Lung (tissue), 12 donors: ENCODE measurements around the gene ZNF286A. TPM values are rescaled to one million over a fixed set of nuclear protein-coding genes. Genes with fewer than 3 reads are reported as not detected.
"Not testable (repeated sequence)": the region's sequence is repeated elsewhere in the genome, so short reads cannot be mapped to it uniquely, and the experiment has no call there.

Experiments used
- ATAC-seq: fragments of 200-7000 bp; cut with Tn5 transposase; one replicate; pipeline ENCODE4 v1.9.1; 2020; ENCODE audit warnings: moderate number of reproducible peaks; ENCODE audit not compliant: insufficient read depth, low FRiP score
- DNase-seq, 3 donors: peaks; one replicate each; pipeline ENCODE4 v3.0.0-alpha.2; 2013 to 2017
- H3K27ac ChIP-seq, 2 donors: one replicate each; pipeline ENCODE4 v1.5.1; 2013; ENCODE audit warnings: mild to moderate bottlenecking in 2 of 2, moderate library complexity in 2 of 2, control low read depth in 1 of 2, inconsistent platforms in 1 of 2, low read depth in 1 of 2, low read length in 1 of 2
- H3K27me3 ChIP-seq, 3 donors: one replicate each; pipeline ENCODE4 v1.5.1; 2013; ENCODE audit warnings: low read length in 2 of 3; ENCODE audit not compliant: control insufficient read depth in 3 of 3, insufficient read depth in 3 of 3
- H3K36me3 ChIP-seq, 4 donors: one replicate each; pipeline ENCODE4 v1.5.1; 2013; ENCODE audit warnings: low read length in 4 of 4, mild to moderate bottlenecking in 1 of 4, moderate library complexity in 1 of 4; ENCODE audit not compliant: control insufficient read depth in 4 of 4, insufficient read depth in 4 of 4
- H3K4me1 ChIP-seq, 5 donors: one replicate each; pipeline ENCODE4 v1.5.1; 2013; ENCODE audit warnings: low read length in 5 of 5, mild to moderate bottlenecking in 2 of 5, moderate library complexity in 1 of 5; ENCODE audit not compliant: control insufficient read depth in 5 of 5, insufficient read depth in 5 of 5
- H3K4me3 ChIP-seq: one replicate; pipeline ENCODE4 v1.5.1; 2013; ENCODE audit warnings: mild to moderate bottlenecking, control low read depth, moderate library complexity
- H3K9ac ChIP-seq, 2 donors: one replicate each; pipeline ENCODE4 v1.5.1; 2013; ENCODE audit warnings: low read length in 2 of 2, control low read depth in 1 of 2; ENCODE audit not compliant: insufficient read depth in 1 of 2
- H3K9me3 ChIP-seq, 4 donors: one replicate each; pipeline ENCODE4 v1.5.1; 2013; ENCODE audit warnings: low read length in 3 of 4, mild to moderate bottlenecking in 1 of 4, moderate library complexity in 1 of 4; ENCODE audit not compliant: control insufficient read depth in 4 of 4, insufficient read depth in 3 of 4
- WGBS, 2 donors: extraction: QIAGEN DNeasy Blood & Tissue Kit; methylation state at CpG; one replicate each; pipeline ENCODE4 v1.1.7; 2013; 5-methylcytosine and 5-hydroxymethylcytosine counted together
- polyA plus RNA-seq, 2 donors: library from polyadenylated mRNA; stranded (reverse); fragments of 200-250 nt; gene quantifications; one replicate each; pipeline ENCODE4 v1.2.1, GENCODE V29; 2013
- total RNA-seq, 2 donors: library from RNA; depleted of rRNA in 1 of 2; stranded (reverse); fragments of >200 nt in 1 of 2; gene quantifications; one replicate each; pipeline ENCODE4 v1.2.1, GENCODE V29; 2014 to 2021
- TF ChIP-seq, protein P1 (sequence below): IDR thresholded peaks from 2 replicates; pipeline ENCODE4 v1.5.1; 2012; ENCODE audit warnings: mild to moderate bottlenecking; ENCODE audit errors: control extremely low read depth, extremely low read depth
- donor health status: control.
- donor health status: control.
- donor health status: Bipolar disorder and iron deficiency.
- donor health status: healthy.
- donor health status: DM: yes; HTN: yes; CAD: no.

The ZNF286A gene
- total and polyA plus RNA-seq, 4 donors, result 3.8 to 25.8 (median 7.3) TPM

DNA sequence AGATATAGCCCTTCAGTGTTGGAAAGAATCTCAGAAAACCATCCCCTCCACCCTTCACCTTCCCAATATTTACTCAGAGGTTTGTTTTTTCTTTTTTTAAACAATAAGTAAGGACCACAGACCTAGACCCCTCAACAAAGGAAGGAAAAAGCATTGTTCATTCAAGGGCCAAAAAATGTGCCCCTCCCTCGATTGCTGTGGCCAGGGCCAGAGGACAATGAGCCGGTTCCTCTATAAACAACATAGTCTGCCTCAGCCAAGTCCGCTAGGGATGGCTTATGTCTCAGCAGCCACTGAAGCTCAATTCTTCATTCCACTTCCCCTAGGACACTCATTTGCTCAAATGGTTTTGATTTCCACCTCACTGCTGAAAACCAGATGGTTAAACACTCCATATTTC lies 39.5 kb upstream of the ZNF286A start:
- Histone ChIP-seq H3K27me3 (no peaks in the 10 kb centered on the region), H3K9me3 (no peaks in the 10 kb centered on the region), H3K4me1 (peaks cover 0 to 16% (median 0%) of the 10 kb centered on the region in 5 donors), H3K9ac (no peak overlapping the region), H3K4me3 (no peak overlapping the region), H3K36me3 (peaks cover 0 to 2% (median under 1%) of the 10 kb centered on the region in 4 donors), H3K27ac (peak overlapping the region; percentile 5 to 60)
- DNase-seq (peak in 1 of 3 donors; percentile 24), ATAC-seq (no peak)
- 53 to 74% methylated on average over 3 of the region's 3 CpGs for WGBS, 2 donors
- TF ChIP-seq, protein P1, sequence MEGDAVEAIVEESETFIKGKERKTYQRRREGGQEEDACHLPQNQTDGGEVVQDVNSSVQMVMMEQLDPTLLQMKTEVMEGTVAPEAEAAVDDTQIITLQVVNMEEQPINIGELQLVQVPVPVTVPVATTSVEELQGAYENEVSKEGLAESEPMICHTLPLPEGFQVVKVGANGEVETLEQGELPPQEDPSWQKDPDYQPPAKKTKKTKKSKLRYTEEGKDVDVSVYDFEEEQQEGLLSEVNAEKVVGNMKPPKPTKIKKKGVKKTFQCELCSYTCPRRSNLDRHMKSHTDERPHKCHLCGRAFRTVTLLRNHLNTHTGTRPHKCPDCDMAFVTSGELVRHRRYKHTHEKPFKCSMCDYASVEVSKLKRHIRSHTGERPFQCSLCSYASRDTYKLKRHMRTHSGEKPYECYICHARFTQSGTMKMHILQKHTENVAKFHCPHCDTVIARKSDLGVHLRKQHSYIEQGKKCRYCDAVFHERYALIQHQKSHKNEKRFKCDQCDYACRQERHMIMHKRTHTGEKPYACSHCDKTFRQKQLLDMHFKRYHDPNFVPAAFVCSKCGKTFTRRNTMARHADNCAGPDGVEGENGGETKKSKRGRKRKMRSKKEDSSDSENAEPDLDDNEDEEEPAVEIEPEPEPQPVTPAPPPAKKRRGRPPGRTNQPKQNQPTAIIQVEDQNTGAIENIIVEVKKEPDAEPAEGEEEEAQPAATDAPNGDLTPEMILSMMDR, result no peak

DNA sequence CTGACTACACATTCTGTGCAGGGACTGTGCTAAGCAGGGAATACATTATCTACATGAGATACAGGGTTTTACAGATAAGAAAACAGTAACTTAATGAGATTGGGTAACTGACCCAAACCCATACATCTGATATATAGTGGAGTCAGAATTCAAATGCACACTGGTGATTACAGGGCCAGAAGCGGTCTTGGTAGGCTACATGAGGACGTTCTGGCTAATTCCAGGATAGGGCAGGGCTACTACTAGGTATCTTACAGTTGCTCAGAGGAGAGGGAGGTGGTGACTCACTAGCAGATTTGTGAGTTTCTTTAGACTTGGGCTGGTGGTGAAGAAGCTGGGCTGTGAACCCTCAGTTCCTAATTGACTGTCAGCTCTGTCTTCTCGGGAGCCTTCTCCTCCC lies 36.9 kb upstream of the ZNF286A start:
- no peaks in the 10 kb centered on the region for H3K27me3 ChIP-seq
- no peak overlapping the region for H3K4me3 ChIP-seq
- WGBS, 2 donors, result 88 to 100% methylated on average over 3 of the region's 3 CpGs

DNA sequence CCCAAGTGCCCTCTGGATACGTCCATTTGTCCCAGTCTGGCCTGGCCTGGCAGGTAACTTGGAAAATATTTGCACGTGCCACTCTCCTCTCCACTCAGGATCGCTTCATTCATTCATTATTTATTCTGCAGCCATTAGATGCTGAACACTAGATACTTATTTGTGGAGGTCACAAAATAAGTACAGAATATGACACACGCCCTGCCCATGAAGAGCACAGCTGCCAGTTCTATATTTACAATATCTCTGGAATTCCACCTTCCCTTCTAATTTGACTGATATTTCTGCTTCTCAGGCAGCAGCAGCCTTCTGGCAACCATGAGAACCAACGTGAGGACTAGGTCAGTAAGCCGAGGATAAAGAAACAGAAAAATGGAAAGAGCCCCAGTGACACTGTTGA lies 36.4 kb upstream of the ZNF286A start:
- TF ChIP-seq, protein P1, result no peak
- no peaks in the 10 kb centered on the region for H3K9me3 ChIP-seq
- no peak overlapping the region for H3K4me3 ChIP-seq
- ATAC-seq (no peak), DNase-seq (no peak)
- H3K36me3 ChIP-seq, result peaks cover 0 to 2% (median 0%) of the 10 kb centered on the region in 4 donors
- no peaks in the 10 kb centered on the region for H3K27me3 ChIP-seq
- peaks cover 0 to 12% (median 0%) of the 10 kb centered on the region in 5 donors for H3K4me1 ChIP-seq
- WGBS, 2 donors, result 88 to 93% methylated on average over 6 of the region's 6 CpGs
- H3K9ac ChIP-seq, result no peak overlapping the region
- no peak overlapping the region for H3K27ac ChIP-seq

More for the DNA sequence above, 36.9 kb upstream of the ZNF286A start:
- Histone ChIP-seq H3K27ac (no peak overlapping the region), H3K9ac (no peak overlapping the region), H3K36me3 (peaks cover 0 to 2% (median 0%) of the 10 kb centered on the region in 4 donors), H3K9me3 (no peaks in the 10 kb centered on the region), H3K4me1 (peaks cover 0 to 12% (median 0%) of the 10 kb centered on the region in 5 donors)
- DNase-seq (no peak), ATAC-seq (no peak)
- TF ChIP-seq, protein P1, result no peak

DNA sequence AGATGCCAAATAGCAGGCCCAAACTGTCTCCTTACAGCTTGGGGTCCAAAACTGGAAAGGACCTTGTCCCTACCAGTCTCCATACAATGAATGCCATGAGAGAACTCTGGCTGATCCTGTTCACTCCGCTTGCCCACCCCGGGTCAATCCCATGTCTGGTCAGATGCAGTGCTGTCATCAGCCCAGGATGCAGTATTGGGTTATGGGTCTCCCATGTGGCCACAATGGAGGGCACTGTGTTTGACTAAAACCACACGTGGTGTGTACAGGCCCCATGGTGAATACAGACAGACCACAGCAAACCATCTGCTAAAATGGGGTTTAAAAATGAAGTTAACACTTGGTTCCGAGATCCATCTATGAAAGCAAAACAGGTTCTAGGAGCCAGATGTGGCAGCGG lies 35.9 kb upstream of the ZNF286A start:
- DNase-seq, result no peak
- Histone ChIP-seq H3K36me3 (peaks cover 0 to 2% (median 0%) of the 10 kb centered on the region in 4 donors), H3K9ac (no peak overlapping the region), H3K4me3 (no peak overlapping the region), H3K27ac (no peak overlapping the region), H3K4me1 (peaks cover 0 to 12% (median 0%) of the 10 kb centered on the region in 5 donors), H3K9me3 (no peaks in the 10 kb centered on the region), H3K27me3 (no peaks in the 10 kb centered on the region)
- TF ChIP-seq, protein P1, result no peak
- WGBS, 2 donors, result 98% methylated on average over 5 of the region's 5 CpGs
- ATAC-seq, result no peak

DNA sequence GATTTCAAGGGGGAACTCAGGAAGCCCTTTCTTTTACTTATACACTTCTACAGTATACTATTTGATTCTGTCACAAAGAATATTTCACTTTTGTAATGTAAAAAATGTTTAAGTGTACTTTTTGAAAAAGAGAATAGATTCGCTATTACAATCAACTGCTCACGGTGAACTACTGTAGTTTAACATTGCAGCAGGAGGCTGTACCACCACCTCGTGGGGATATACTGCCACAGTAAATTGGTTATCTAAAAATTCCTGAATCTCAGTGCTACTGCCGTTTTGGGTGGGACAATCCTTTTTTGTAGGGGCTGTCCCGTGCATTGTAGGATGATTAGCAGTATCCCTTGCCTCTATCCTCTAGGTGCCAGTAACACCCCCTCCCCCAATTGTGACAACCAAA lies 30.0 kb upstream of the ZNF286A start:
- not testable (repeated sequence) for H3K4me3 ChIP-seq, H3K9me3 ChIP-seq, ATAC-seq, H3K4me1 ChIP-seq, H3K36me3 ChIP-seq, H3K27ac ChIP-seq, H3K9ac ChIP-seq, H3K27me3 ChIP-seq
- DNase-seq, result peak in 1 of 3 donors; percentile 18
- WGBS, 2 donors, result 65 to 78% methylated on average over 3 to 5 of the region's 5 CpGs
